NB4 (cell line): ENCODE measurements around the gene SLC19A1.

Experiments used
- CTCF ChIP-seq: IDR thresholded peaks from one replicate; pipeline ENCODE4 v1.5.1; 2012; ENCODE audit warnings: low read depth, low read length
- POLR2A ChIP-seq: IDR thresholded peaks from 2 replicates; pipeline ENCODE4 v1.6.1; 2011; ENCODE audit warnings: mild to moderate bottlenecking; ENCODE audit not compliant: insufficient read length; ENCODE audit errors: extremely low read depth

GRCh38 chr21:45499201-45499750, 43.0 kb downstream of the SLC19A1 start:
- TF ChIP-seq CTCF (no peak), POLR2A (no peak)
